ENCODE results near the gene HDAC4.

Gene HDAC4

DNA sequence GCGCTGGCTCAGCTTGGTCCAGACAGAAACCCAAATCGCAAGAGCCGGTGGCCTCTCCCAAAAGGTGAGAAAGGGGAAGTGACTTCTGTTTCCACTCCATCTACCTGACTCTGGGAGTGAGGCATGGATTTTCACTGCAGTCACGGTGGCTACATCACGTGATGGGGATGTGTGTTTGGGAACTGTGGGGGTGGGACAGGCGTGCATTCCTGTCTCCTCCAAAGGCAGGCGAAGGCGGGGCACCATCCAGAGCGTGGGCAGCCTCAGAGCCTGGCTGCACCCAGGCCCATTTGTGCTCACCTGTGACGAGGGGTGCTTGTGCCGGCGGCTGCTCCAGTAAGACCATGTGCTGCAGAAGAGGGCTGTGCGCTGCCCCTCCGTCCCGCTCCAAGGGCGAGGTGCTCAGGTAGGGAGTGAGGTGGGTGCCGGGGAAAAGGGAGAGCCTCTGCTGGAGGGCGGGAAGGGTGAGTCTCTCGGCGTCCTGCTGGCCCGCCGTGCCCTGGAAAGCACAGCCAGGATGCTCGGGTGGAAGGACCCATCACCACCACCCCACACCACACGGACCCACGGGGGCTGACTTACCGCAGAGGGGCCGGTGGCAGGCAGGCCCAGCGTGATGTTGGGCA, 266.8 kb downstream of the HDAC4 start:
- H2AK5ac ChIP-seq (ENCODE audit: low read length) = no peak overlapping the region
- no peak overlapping the region for H4K8ac ChIP-seq (ENCODE audit: low read depth, low read length)
- no peak for DNase-seq
- H3K4me2 ChIP-seq (ENCODE audit: low read length) = no peak overlapping the region
- no peak overlapping the region for H3K23ac ChIP-seq (ENCODE audit: low read length)
- H4K12ac ChIP-seq (ENCODE audit: low read depth, low read length) = no peak overlapping the region
- no peak overlapping the region for H2BK120ac ChIP-seq (ENCODE audit: insufficient read depth, low read length, poor library complexity)
- no peak overlapping the region for H3K27ac ChIP-seq (ENCODE audit: low read depth, low read length)
- no peaks in the 10 kb centered on the region for H3K9me3 ChIP-seq (ENCODE audit: insufficient read depth, low read depth, low read length)
- no peak overlapping the region for H3K18ac ChIP-seq (ENCODE audit: low read length)
- H2BK12ac ChIP-seq (ENCODE audit: low read length) = no peak overlapping the region
- H3K14ac ChIP-seq (ENCODE audit: low read length) = no peak overlapping the region
- WGBS (ENCODE audit: extremely low coverage, insufficient coverage, insufficient read length) = no CpG with 5 or more reads among the region's 28 CpGs
- peaks cover 7 to 12% of the 10 kb centered on the region in 2 experiments for H3K36me3 ChIP-seq (ENCODE audit: control insufficient read depth in 1 of 2, insufficient read depth in 2 of 2, low read length in 2 of 2)
- H3K79me1 ChIP-seq (ENCODE audit: low read length) = no peaks in the 10 kb centered on the region
- H3K79me2 ChIP-seq (ENCODE audit: control insufficient read depth, insufficient read depth, low read length, poor library complexity) = no peaks in the 10 kb centered on the region
- H3K27me3 ChIP-seq (ENCODE audit: insufficient read depth, low read length) = no peaks in the 10 kb centered on the region
- no peak overlapping the region for H2AFZ ChIP-seq (ENCODE audit: insufficient read depth, low read length, poor library complexity)
- no peak overlapping the region for H3K9ac ChIP-seq (ENCODE audit: low read length)
- H2BK5ac ChIP-seq (ENCODE audit: low read depth, low read length, poor library complexity) = no peak overlapping the region
- no peak overlapping the region for H3K4me3 ChIP-seq (ENCODE audit: low read depth, low read length)
- no peaks in the 10 kb centered on the region for H3K4me1 ChIP-seq (ENCODE audit: control insufficient read depth in 1 of 2, insufficient read depth in 2 of 2, low read length in 2 of 2)
- H3K4ac ChIP-seq (ENCODE audit: low read depth, low read length) = no peak overlapping the region
- no peak overlapping the region for H4K91ac ChIP-seq (ENCODE audit: low read depth, low read length)

DNA sequence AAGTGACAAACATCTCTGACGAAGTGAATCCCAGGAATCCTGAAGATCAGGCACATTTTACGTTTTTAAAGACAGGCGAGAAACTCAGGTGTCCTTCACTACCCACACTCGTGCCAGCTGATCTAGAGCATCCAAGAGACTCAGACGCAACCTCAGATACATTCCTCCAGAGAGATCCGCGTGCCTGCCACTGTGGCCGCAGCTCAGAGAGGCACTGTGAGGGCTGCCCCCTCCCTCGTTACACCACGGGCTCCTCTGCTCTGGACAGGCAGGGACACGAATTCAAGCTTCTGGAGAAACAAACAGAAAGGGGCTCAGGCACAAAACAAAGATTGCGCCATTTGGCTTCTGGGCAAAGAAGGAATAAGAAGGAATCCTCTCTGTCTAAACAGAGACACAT, 268.0 kb downstream of the HDAC4 start:
- no CpG with 5 or more reads among the region's 12 CpGs for WGBS (ENCODE audit: extremely low coverage, insufficient coverage, insufficient read length)
- Histone ChIP-seq H3K23ac (ENCODE audit: low read length) (no peak overlapping the region), H3K4me3 (ENCODE audit: low read depth, low read length) (no peak overlapping the region), H3K4ac (ENCODE audit: low read depth, low read length) (no peak overlapping the region), H3K9me3 (ENCODE audit: insufficient read depth, low read depth, low read length) (no peaks in the 10 kb centered on the region), H3K36me3 (ENCODE audit: control insufficient read depth in 1 of 2, insufficient read depth in 2 of 2, low read length in 2 of 2) (peaks cover 7 to 8% of the 10 kb centered on the region in 2 experiments), H4K8ac (ENCODE audit: low read depth, low read length) (no peak overlapping the region), H2BK12ac (ENCODE audit: low read length) (no peak overlapping the region), H2AK5ac (ENCODE audit: low read length) (no peak overlapping the region), H3K4me1 (ENCODE audit: control insufficient read depth in 1 of 2, insufficient read depth in 2 of 2, low read length in 2 of 2) (no peaks in the 10 kb centered on the region), H2BK120ac (ENCODE audit: insufficient read depth, low read length, poor library complexity) (no peak overlapping the region), H2BK5ac (ENCODE audit: low read depth, low read length, poor library complexity) (no peak overlapping the region), H3K79me1 (ENCODE audit: low read length) (no peaks in the 10 kb centered on the region), H4K12ac (ENCODE audit: low read depth, low read length) (no peak overlapping the region), H3K79me2 (ENCODE audit: control insufficient read depth, insufficient read depth, low read length, poor library complexity) (no peaks in the 10 kb centered on the region), H3K27ac (ENCODE audit: low read depth, low read length) (no peak overlapping the region), H4K91ac (ENCODE audit: low read depth, low read length) (no peak overlapping the region), H3K4me2 (ENCODE audit: low read length) (no peak overlapping the region), H2AFZ (ENCODE audit: insufficient read depth, low read length, poor library complexity) (no peak overlapping the region), H3K14ac (ENCODE audit: low read length) (no peak overlapping the region), H3K18ac (ENCODE audit: low read length) (no peak overlapping the region), H3K9ac (ENCODE audit: low read length) (no peak overlapping the region), H3K27me3 (ENCODE audit: insufficient read depth, low read length) (no peaks in the 10 kb centered on the region)
- no peak for DNase-seq

DNA sequence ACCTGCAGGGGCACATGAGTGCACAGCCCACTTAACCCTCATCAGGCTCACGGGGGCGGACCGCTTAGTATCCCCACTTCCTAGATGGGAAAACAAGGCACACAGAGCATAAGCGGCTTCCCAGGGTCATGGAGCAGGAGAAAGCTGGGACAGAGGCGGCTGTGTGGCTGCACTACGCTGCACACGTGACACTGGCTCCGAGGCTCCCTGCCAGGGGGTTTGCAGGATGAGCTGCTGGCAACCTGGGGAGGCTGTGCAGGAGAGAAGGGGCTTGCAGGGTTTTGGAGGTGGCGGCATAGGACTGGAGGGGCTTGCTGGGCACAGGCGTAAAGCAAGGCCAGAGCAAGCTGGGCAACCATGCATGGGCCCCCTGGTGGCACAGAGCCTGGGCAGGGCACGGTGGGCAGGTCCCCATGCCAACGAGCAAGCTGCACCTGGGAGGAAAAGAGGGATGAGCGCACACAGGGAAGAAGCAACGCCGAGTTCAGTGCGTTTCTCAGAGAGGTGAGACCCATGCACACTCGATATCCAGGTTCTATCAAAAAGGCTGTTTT, 268.6 kb downstream of the HDAC4 start:
- Histone ChIP-seq H3K14ac (ENCODE audit: low read length) (no peak overlapping the region), H2BK5ac (ENCODE audit: low read depth, low read length, poor library complexity) (no peak overlapping the region), H3K79me1 (ENCODE audit: low read length) (no peaks in the 10 kb centered on the region), H3K79me2 (ENCODE audit: control insufficient read depth, insufficient read depth, low read length, poor library complexity) (no peaks in the 10 kb centered on the region), H3K9me3 (ENCODE audit: insufficient read depth, low read depth, low read length) (no peaks in the 10 kb centered on the region), H3K4ac (ENCODE audit: low read depth, low read length) (no peak overlapping the region), H3K4me1 (ENCODE audit: control insufficient read depth in 1 of 2, insufficient read depth in 2 of 2, low read length in 2 of 2) (no peaks in the 10 kb centered on the region), H3K18ac (ENCODE audit: low read length) (no peak overlapping the region), H3K9ac (ENCODE audit: low read length) (no peak overlapping the region), H3K36me3 (ENCODE audit: control insufficient read depth in 1 of 2, insufficient read depth in 2 of 2, low read length in 2 of 2) (peaks cover 7% of the 10 kb centered on the region in 2 experiments), H2AK5ac (ENCODE audit: low read length) (no peak overlapping the region), H2BK12ac (ENCODE audit: low read length) (no peak overlapping the region), H4K12ac (ENCODE audit: low read depth, low read length) (no peak overlapping the region), H4K91ac (ENCODE audit: low read depth, low read length) (no peak overlapping the region), H3K4me3 (ENCODE audit: low read depth, low read length) (no peak overlapping the region), H2AFZ (ENCODE audit: insufficient read depth, low read length, poor library complexity) (no peak overlapping the region), H2BK120ac (ENCODE audit: insufficient read depth, low read length, poor library complexity) (no peak overlapping the region), H3K27ac (ENCODE audit: low read depth, low read length) (no peak overlapping the region), H4K8ac (ENCODE audit: low read depth, low read length) (no peak overlapping the region), H3K4me2 (ENCODE audit: low read length) (no peak overlapping the region), H3K27me3 (ENCODE audit: insufficient read depth, low read length) (no peaks in the 10 kb centered on the region), H3K23ac (ENCODE audit: low read length) (no peak overlapping the region)
- WGBS (ENCODE audit: extremely low coverage, insufficient coverage, insufficient read length) = no CpG with 5 or more reads among the region's 17 CpGs
- DNase-seq = no peak

- Histone ChIP-seq H4K91ac (ENCODE audit: low read depth, low read length) (no peak overlapping the region), H2AK5ac (ENCODE audit: low read length) (no peak overlapping the region), H2BK12ac (ENCODE audit: low read length) (no peak overlapping the region), H2BK5ac (ENCODE audit: low read depth, low read length, poor library complexity) (no peak overlapping the region), H3K9me3 (ENCODE audit: insufficient read depth, low read depth, low read length) (no peaks in the 10 kb centered on the region), H3K14ac (ENCODE audit: low read length) (no peak overlapping the region), H3K9ac (ENCODE audit: low read length) (no peak overlapping the region), H3K36me3 (ENCODE audit: control insufficient read depth in 1 of 2, insufficient read depth in 2 of 2, low read length in 2 of 2) (peaks cover 6 to 7% of the 10 kb centered on the region in 2 experiments), H4K8ac (ENCODE audit: low read depth, low read length) (no peak overlapping the region), H3K79me2 (ENCODE audit: control insufficient read depth, insufficient read depth, low read length, poor library complexity) (no peaks in the 10 kb centered on the region), H4K12ac (ENCODE audit: low read depth, low read length) (no peak overlapping the region), H3K4me3 (ENCODE audit: low read depth, low read length) (no peak overlapping the region), H3K4ac (ENCODE audit: low read depth, low read length) (no peak overlapping the region), H2BK120ac (ENCODE audit: insufficient read depth, low read length, poor library complexity) (no peak overlapping the region), H3K27ac (ENCODE audit: low read depth, low read length) (no peak overlapping the region), H2AFZ (ENCODE audit: insufficient read depth, low read length, poor library complexity) (no peak overlapping the region), H3K18ac (ENCODE audit: low read length) (no peak overlapping the region), H3K4me2 (ENCODE audit: low read length) (no peak overlapping the region), H3K27me3 (ENCODE audit: insufficient read depth, low read length) (no peaks in the 10 kb centered on the region), H3K79me1 (ENCODE audit: low read length) (no peaks in the 10 kb centered on the region), H3K4me1 (ENCODE audit: control insufficient read depth in 1 of 2, insufficient read depth in 2 of 2, low read length in 2 of 2) (no peaks in the 10 kb centered on the region), H3K23ac (ENCODE audit: low read length) (no peak overlapping the region)
- WGBS (ENCODE audit: extremely low coverage, insufficient coverage, insufficient read length) = no CpG with 5 or more reads among the region's 10 CpGs
- no peak for DNase-seq
Measured at GRCh38 chr2:239131521-239131920, 269.3 kb downstream of the HDAC4 start.
